NCI-H2227 treated with DMSO at 0.1 percent for 48 hours (cell line): Measurements from ENCODE around the gene LIN28B.

Experiments
- DNase-seq: peaks from one replicate; lab custom pipeline; 2025; lab: John Stamatoyannopoulos, UW

The LIN28B gene

GRCh38 chr6:105109955-105110895 is 153.3 kb downstream of the LIN28B start:
- DNase-seq = no peak

DNA sequence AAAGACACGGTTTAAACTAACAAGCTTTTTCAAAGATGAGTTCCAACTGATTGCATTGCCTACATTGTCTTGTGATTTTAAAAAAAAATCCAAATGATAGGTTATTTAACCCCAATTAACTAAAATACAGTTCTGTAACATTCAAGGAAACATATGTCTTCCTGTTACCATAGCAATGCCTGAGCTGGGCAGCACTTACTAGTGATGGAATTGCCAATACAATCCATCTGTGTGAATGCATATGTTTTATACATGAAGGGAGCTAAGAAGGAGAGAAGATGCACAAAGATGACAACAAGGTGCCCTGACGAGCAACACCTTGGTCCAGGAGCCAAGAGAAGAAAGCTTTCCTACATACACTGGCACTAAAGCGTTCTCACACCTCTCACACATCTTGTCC is 154.2 kb downstream of the LIN28B start:
- no peak for DNase-seq

DNA sequence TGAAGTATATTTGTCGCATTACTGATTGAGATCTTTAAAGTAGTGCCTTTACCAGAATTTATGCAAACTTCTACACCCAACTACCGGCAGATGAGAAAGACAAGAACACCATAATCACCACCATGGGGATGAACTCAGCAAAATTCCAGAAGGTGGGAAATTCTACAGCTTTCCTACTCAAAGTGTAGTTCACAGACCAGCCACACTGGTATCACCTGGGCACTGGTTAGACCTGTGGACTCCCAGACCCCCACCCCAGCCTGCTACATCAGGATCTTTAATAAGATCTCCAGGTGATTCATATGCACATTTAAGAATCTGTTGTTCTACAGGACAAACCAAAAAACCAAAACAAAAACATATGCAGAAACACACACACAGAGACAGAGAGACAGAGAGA is 155.0 kb downstream of the LIN28B start:
- DNase-seq = no peak

GRCh38 chr6:105112577-105112976 is 155.7 kb downstream of the LIN28B start:
- no peak for DNase-seq

DNA sequence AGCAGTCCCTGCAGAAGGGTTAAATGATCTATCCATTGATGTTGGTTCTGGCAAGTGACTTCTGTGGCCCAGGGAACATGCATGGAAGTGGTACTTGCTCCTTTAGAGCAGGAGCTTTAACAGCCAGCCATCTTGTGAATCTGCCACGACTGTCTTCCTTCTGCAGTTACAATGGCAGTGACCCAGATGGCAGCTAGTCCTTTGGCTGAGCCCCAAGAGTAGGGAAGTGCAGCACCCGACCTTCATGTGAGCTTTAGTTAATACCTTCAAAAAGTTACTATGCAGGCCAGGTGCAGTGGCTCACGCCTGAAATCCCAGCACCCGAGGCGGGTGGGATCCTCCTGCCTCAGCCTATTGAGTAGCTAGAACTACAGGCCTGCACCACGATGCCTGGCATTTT is 156.5 kb downstream of the LIN28B start:
- no peak for DNase-seq

GRCh38 chr6:105116150-105116549 is 159.2 kb downstream of the LIN28B start:
- DNase-seq = no peak

- DNase-seq = no peak
Measured at GRCh38 chr6:105120570-105120969, 163.7 kb downstream of the LIN28B start.

DNA sequence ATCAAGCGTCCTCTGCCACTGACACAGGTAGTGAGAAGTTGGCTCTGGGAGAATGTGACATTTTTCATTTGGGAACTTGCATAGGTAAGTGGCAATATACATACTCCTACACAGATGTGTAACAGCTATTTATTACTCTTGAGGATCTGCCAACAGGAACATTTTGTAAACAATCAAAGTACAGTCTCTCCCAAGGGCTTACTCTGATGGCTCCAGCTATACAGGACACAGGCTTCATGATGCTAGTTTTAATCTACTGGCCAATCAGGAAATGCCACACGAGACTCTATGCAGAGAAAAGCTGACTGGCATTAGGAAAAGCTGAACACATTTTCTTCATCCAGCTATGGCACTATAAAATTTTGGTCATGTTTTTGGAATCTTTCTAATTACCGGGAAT is 165.1 kb downstream of the LIN28B start:
- DNase-seq = no peak

GRCh38 chr6:105122717-105123116 is 165.8 kb downstream of the LIN28B start:
- DNase-seq = no peak
